BLaER1 (cell line): ENCODE measurements around the gene NBPF19.
A peak's percentile ranks its signal among the peaks of the same experiment; 100 is the strongest.
"Not testable (repeated sequence)": the region's sequence is repeated elsewhere in the genome, so short reads cannot be mapped to it uniquely, and the experiment has no call there.

Experiments used
- H3K27ac ChIP-seq: shearing (Covaris generic); formaldehyde crosslinking; 2 replicates; pipeline ENCODE4 v1.8.1; 2022
- H3K27me3 ChIP-seq: shearing (Covaris generic); formaldehyde crosslinking; 2 replicates; pipeline ENCODE4 v1.8.1; 2022
- H3K36me3 ChIP-seq: shearing (Covaris generic); formaldehyde crosslinking; 2 replicates; pipeline ENCODE4 v1.8.1; 2022
- H3K4me1 ChIP-seq: shearing (Covaris generic); formaldehyde crosslinking; 2 replicates; pipeline ENCODE4 v1.8.1; 2022
- H3K4me2 ChIP-seq: shearing (Covaris generic); formaldehyde crosslinking; 2 replicates; pipeline ENCODE4 v1.8.1; 2022
- H3K4me3 ChIP-seq: shearing (Covaris generic); formaldehyde crosslinking; 2 replicates; pipeline ENCODE4 v1.8.1; 2022
- H3K9ac ChIP-seq: shearing (Covaris generic); formaldehyde crosslinking; 2 replicates; pipeline ENCODE4 v1.8.1; 2022
- H3K9me3 ChIP-seq: shearing (Covaris generic); formaldehyde crosslinking; 2 replicates; pipeline ENCODE4 v1.8.1; 2022
- H4K20me1 ChIP-seq: shearing (Covaris generic); formaldehyde crosslinking; 2 replicates; pipeline ENCODE4 v1.8.1; 2022

NBPF19 gene, protein sequence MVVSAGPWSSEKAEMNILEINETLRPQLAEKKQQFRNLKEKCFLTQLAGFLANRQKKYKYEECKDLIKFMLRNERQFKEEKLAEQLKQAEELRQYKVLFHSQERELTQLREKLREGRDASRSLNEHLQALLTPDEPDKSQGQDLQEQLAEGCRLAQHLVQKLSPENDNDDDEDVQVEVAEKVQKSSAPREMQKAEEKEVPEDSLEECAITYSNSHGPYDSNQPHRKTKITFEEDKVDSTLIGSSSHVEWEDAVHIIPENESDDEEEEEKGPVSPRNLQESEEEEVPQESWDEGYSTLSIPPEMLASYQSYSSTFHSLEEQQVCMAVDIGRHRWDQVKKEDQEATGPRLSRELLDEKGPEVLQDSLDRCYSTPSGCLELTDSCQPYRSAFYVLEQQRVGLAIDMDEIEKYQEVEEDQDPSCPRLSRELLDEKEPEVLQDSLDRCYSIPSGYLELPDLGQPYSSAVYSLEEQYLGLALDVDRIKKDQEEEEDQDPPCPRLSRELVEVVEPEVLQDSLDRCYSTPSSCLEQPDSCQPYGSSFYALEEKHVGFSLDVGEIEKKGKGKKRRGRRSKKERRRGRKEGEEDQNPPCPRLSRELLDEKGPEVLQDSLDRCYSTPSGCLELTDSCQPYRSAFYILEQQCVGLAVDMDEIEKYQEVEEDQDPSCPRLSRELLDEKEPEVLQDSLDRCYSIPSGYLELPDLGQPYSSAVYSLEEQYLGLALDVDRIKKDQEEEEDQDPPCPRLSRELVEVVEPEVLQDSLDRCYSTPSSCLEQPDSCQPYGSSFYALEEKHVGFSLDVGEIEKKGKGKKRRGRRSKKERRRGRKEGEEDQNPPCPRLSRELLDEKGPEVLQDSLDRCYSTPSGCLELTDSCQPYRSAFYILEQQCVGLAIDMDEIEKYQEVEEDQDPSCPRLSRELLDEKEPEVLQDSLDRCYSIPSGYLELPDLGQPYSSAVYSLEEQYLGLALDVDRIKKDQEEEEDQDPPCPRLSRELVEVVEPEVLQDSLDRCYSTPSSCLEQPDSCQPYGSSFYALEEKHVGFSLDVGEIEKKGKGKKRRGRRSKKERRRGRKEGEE (N-terminal part only)

DNA sequence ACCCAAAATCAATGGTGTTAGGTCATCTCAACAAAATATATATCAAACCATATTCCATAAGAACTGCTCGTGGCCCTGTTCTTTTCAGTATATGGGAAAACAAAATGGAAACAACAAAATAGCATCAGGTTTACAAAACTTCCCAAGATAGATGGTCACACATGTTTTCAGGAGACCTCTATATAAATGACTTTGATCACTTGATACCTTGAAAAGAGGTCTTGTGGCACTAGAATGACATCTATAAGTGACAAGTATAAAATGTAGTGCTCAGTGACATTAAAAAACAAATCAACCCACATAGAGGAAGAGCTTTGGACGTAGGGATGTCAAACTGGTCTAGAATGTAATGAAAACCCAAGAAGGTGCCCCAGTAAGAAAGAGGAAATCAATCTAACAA, at the start of gene NBPF19:
Gene NBPF19 (plus strand): TSS at position 301 of the 400 bp plus-strand sequence. CDS start 888 bp downstream, outside the sequence.
- not testable (repeated sequence) for H3K4me3 ChIP-seq, H3K36me3 ChIP-seq, H3K9ac ChIP-seq, H3K27ac ChIP-seq, H3K4me2 ChIP-seq, H3K27me3 ChIP-seq, H4K20me1 ChIP-seq, H3K9me3 ChIP-seq, H3K4me1 ChIP-seq

DNA sequence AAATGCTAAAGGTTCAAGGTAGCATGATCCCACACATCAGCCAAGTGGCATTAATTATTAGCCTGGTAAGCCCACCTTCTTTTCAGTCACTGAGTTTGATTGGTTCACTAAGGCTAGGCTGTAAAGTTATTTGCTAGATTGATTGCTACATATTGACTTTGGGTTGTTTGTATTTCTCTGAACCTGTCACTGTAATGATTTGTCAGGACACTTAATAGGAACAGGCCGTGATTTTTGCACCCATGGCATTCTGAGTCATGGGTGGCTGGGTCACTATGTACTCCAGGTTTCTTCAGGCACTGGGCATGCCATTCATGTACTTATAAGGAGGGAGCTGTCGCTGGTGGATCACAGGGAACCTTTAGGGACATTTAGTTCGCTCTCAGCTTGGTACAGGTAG, 46.5 kb upstream of the NBPF19 start:
- H3K27ac ChIP-seq, H3K9me3 ChIP-seq: not testable (repeated sequence)

DNA sequence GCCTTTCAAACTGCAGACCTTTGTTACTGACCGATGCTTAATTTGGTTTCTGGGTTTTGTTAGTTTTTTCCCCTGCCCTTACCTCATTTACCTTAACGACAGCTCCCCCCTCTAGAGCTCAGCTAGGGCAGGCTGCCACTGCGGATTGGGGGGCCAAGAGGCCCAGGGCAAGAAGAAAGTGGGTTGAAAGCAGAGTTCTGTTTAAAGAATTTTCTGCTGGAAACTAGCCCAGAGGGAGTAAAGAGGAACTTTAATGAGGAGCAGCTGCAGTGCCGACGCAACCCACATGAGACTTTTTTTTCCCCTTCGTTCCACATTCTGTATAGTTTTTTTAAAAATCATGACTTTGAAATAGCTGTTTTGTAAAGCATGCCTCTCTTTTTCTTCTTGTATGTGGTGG, 29.4 kb upstream of the NBPF19 start:
- H3K9me3 ChIP-seq, H3K36me3 ChIP-seq, H3K4me3 ChIP-seq, H3K4me1 ChIP-seq, H4K20me1 ChIP-seq, H3K27me3 ChIP-seq: not testable (repeated sequence)
- Histone ChIP-seq H3K4me2 (peak overlapping the region; percentile 59), H3K9ac (peak overlapping the region; percentile 53; the same call in 1 of the 2 replicates), H3K27ac (0 out of 2 replicates have a peak overlapping the region, but pooled peaks have one; percentile 53)

More for the DNA sequence above, 46.5 kb upstream of the NBPF19 start:
- not testable (repeated sequence) for H3K4me1 ChIP-seq, H3K4me2 ChIP-seq, H3K36me3 ChIP-seq, H3K4me3 ChIP-seq, H3K9ac ChIP-seq, H4K20me1 ChIP-seq, H3K27me3 ChIP-seq

DNA sequence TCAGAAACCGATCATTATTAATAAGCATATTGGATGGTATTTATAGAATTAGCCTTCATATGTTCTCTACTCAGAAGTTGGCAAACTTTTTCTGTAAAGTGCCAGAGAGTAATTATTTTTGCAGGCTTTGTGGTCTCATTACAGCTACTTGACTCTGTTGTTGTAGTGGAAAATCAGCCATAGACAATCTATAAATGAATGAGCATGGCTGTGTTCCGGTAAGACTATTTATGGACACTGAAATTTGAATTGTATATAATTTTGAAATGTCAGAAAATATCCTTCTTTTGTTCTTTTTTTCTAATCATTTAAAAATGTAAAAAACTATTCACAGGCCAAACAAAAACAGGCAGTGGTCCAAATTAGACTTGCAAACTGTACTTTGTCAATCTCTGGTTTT, 22.6 kb upstream of the NBPF19 start:
- not testable (repeated sequence) for H3K9ac ChIP-seq, H3K9me3 ChIP-seq, H3K27me3 ChIP-seq, H3K27ac ChIP-seq, H3K4me2 ChIP-seq, H3K36me3 ChIP-seq, H3K4me3 ChIP-seq, H3K4me1 ChIP-seq, H4K20me1 ChIP-seq

DNA sequence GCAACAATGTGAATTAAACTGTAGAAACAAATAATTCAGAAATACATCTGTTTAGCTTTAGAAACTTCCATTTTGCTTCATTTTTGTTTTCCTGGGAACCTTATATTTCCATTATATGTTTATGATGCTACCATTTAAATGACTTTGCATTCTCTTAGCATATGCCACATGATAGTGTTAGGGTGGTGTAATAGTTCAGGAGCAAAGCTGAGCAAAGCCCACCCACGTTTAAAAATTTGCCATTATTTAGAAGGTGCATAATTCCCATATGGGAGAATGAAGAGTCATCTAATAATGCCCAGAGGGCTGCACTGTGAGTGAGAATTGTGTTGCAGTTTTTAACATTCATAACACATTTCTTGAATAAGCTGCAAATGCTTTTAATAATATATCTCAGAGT, 22.2 kb upstream of the NBPF19 start:
- H3K4me2 ChIP-seq, H3K4me3 ChIP-seq, H3K9ac ChIP-seq: not testable (repeated sequence)

DNA sequence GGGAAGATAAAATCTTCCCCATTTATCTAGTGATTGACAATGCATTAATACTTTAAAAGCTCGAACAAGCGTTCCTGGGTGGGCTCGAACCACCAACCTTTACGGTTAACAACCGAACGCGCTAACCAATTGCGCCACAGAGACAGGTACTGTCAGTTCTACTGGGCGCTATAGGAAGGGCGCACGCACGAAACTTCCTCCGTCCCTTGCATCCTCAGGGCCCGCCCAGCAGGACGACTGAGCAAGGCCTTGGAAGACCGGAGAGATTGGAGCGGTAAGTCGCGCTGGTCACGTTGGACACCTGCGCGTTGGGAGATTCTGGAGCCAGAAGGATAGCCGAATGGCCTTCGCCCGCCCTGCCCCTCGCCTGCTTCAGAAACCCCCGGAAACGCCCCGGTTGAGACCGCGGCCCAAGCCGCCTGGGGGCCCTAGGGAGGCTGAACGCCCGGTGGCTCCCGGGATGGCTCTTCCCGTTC, 83.5 kb downstream of the NBPF19 start:
- H3K9me3 ChIP-seq, H3K27me3 ChIP-seq, H3K4me1 ChIP-seq, H3K4me2 ChIP-seq, H3K9ac ChIP-seq, H3K27ac ChIP-seq, H3K36me3 ChIP-seq, H3K4me3 ChIP-seq, H4K20me1 ChIP-seq: not testable (repeated sequence)

More for the DNA sequence above, 22.2 kb upstream of the NBPF19 start:
- H3K27me3 ChIP-seq, H3K4me1 ChIP-seq, H3K36me3 ChIP-seq, H3K27ac ChIP-seq, H3K9me3 ChIP-seq, H4K20me1 ChIP-seq: not testable (repeated sequence)

DNA sequence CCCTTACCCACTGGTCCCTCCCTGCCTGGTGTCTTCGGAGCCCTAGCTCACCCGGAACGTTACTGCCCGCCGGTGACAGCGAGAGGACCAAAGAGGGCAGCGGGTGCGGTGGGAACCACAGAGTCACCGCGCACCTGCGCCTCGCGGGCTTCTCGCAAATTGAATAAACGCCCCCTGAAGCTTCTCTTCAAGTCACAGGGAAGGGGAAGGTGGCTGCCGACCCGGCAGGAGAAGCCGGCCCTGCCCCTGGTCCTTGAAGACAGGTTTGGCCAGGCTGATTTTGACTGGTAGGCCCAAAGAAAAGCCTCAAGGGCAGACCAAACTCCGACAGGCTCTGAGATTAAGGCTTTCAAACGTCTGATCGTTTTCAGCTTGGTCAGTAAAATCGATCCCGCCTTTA, 87.0 kb downstream of the NBPF19 start:
- not testable (repeated sequence) for H3K27ac ChIP-seq, H3K4me1 ChIP-seq, H3K9ac ChIP-seq, H3K4me3 ChIP-seq, H3K4me2 ChIP-seq, H3K27me3 ChIP-seq, H3K36me3 ChIP-seq, H3K9me3 ChIP-seq, H4K20me1 ChIP-seq

DNA sequence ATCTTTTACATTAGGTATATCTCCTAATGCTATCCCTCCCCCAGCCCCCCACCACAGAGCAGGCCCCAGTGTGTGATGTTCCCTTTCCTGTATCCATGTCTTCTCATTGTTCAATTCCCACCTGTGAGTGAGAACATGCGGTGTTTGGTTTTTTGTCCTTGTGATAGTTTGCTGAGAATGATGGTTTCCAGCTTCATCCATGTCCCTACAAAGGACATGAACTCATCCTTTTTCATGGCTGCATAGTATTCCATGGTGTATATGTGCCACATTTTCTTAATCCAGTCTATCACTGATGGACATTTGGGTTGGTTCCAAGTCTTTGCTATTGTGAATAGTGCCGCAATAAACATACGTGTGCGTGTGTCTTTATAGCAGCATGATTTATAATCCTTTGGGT, 90.6 kb downstream of the NBPF19 start:
- H3K9ac ChIP-seq, H3K27me3 ChIP-seq, H3K4me2 ChIP-seq, H3K4me1 ChIP-seq, H3K36me3 ChIP-seq, H4K20me1 ChIP-seq, H3K9me3 ChIP-seq, H3K4me3 ChIP-seq, H3K27ac ChIP-seq: not testable (repeated sequence)

DNA sequence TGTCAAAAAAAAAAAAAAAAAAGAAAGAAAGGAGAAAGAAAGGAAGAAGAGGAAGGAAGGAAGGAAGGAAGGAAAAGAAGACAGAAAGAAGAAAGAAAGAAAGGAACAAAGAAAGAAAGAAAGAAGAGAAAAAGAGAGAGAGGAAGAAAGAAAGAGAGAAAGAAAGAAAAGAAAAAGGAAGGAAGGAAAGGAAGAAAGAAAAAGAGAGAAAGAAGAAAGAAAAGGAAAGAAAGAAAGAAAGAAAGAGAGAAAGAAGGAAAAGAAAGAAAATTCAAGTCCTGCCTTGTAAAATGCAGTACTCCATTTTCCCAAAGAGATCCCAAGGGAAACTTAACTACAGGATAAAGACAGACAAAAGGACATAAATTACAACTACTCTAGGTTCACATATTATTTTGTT, 97.9 kb downstream of the NBPF19 start:
- H3K4me2 ChIP-seq, H3K36me3 ChIP-seq, H3K4me1 ChIP-seq, H3K4me3 ChIP-seq, H3K27me3 ChIP-seq, H3K9ac ChIP-seq, H3K27ac ChIP-seq, H3K9me3 ChIP-seq, H4K20me1 ChIP-seq: not testable (repeated sequence)

DNA sequence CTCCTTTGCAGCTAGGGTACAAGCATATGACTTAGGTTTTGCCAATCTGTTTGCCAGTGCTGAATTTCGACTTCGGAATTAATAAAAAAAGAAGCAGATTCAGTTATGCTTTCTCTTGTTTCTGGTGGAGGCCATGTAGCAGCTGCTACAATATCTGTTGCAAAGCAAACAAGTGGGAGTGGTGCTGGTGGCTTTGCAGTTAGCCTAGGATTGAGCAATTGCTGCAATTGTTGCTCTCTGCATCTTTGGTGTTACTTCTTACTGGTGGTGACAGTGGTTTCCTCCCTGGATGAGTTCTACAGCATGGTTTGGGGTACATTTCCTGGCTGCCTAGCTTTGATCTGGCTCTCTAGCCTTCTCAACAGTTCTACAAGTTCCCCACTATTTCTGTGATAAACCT, 110.7 kb downstream of the NBPF19 start:
- not testable (repeated sequence) for H3K4me3 ChIP-seq, H3K9ac ChIP-seq, H3K27me3 ChIP-seq, H3K36me3 ChIP-seq, H3K9me3 ChIP-seq, H4K20me1 ChIP-seq, H3K4me1 ChIP-seq, H3K4me2 ChIP-seq, H3K27ac ChIP-seq
